Measurements from ENCODE around the gene DRD5. TPM values are rescaled to one million over a fixed set of nuclear protein-coding genes. Genes with fewer than 3 reads are reported as not detected.

The DRD5 gene
- total RNA-seq, 1 donor from 2014 or later = not detected

DNA sequence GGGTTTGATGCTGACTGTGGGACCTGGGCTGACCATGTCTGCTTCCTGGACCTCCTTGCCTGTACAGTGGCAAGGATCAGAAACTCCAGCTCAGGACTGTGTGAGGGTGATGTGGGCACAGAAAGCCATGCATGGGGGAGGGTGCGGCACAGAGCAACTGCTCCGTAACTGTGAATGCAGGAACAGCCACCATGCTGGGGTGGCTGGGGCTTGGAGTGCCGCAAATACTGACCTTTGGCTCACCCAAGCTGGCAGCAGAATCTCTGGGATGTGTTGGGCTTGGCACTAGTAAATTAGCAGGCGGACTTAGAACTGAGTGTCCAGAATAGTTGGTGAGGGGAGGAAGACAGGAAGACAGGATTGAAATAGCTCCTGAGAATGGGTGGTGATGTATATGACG, 52.0 kb downstream of the DRD5 start:
- Mint-ChIP-seq H3K4me1 (ENCODE audit: low read depth) (no peaks in the 10 kb centered on the region), H3K9me3 (ENCODE audit: low read depth) (peaks cover 7% of the 10 kb centered on the region), H3K27ac (ENCODE audit: unreplicated experiment) (no peak overlapping the region), H3K4me3 (ENCODE audit: unreplicated experiment) (no peak overlapping the region), H3K27me3 (ENCODE audit: low read depth) (peaks cover 2% of the 10 kb centered on the region), H3K36me3 (ENCODE audit: low read depth) (no peaks in the 10 kb centered on the region)
- TF ChIP-seq, protein P1, sequence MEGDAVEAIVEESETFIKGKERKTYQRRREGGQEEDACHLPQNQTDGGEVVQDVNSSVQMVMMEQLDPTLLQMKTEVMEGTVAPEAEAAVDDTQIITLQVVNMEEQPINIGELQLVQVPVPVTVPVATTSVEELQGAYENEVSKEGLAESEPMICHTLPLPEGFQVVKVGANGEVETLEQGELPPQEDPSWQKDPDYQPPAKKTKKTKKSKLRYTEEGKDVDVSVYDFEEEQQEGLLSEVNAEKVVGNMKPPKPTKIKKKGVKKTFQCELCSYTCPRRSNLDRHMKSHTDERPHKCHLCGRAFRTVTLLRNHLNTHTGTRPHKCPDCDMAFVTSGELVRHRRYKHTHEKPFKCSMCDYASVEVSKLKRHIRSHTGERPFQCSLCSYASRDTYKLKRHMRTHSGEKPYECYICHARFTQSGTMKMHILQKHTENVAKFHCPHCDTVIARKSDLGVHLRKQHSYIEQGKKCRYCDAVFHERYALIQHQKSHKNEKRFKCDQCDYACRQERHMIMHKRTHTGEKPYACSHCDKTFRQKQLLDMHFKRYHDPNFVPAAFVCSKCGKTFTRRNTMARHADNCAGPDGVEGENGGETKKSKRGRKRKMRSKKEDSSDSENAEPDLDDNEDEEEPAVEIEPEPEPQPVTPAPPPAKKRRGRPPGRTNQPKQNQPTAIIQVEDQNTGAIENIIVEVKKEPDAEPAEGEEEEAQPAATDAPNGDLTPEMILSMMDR (IDR thresholded peaks at IDR 0.05) = no peak
- no peak for DNase-seq (ENCODE audit: low spot score)

Other genes with a start within 250 kb of the DRD5 start
- 0.72 to 0.95 TPM in 2 of 3 replicates, not detected in the other for gene SLC2A9, start 239.9 kb downstream of the DRD5 start, total RNA-seq

Data from chondrocyte (in vitro differentiated cells).